SU-DHL-6 (cell line): ENCODE data around the gene DRAXIN.

Source experiments
- H2AFZ ChIP-seq: fragments of 200-600 bp; sonication (generic); 2 replicates; pipeline ENCODE4 v1.6.1; 2014; ENCODE audit warnings: low read depth, mild to moderate bottlenecking, moderate library complexity, mixed read lengths, antibody characterized with exemption, low read length; ENCODE audit not compliant: severe bottlenecking
- H3F3A ChIP-seq: fragments of 200-600 bp; shearing (Covaris generic); 2 replicates; pipeline ENCODE4 v1.6.0; 2016; ENCODE audit warnings: antibody characterized with exemption, mild to moderate bottlenecking; ENCODE audit not compliant: insufficient read depth
- H3K27ac ChIP-seq: fragments of 200-600 bp; sonication (generic); 2 replicates; pipeline ENCODE4 v1.5.1; 2016; ENCODE audit warnings: low read depth, mild to moderate bottlenecking, low read length, moderate library complexity, mixed read lengths
- H3K27me3 ChIP-seq: fragments of 200-600 bp; sonication (generic), shearing (Covaris generic); 2 replicates; pipeline ENCODE4 v1.6.0; 2014; ENCODE audit warnings: mild to moderate bottlenecking, low read length
- H3K36me3 ChIP-seq: fragments of 200-600 bp; sonication (generic); 2 replicates; pipeline ENCODE4 v1.6.1; 2014; ENCODE audit warnings: mild to moderate bottlenecking, low read length, mixed read lengths
- H3K4me2 ChIP-seq: fragments of 300-600, 200-600 bp; shearing (Covaris generic), sonication (generic); 2 replicates; pipeline ENCODE4 v1.6.0; 2014; ENCODE audit warnings: low read length, low read depth, mild to moderate bottlenecking; ENCODE audit not compliant: poor library complexity, severe bottlenecking
- H3K4me3 ChIP-seq: fragments of 200-600 bp; sonication (generic); 2 replicates; pipeline ENCODE4 v1.5.1; 2014; ENCODE audit warnings: antibody characterized with exemption, low read length, mild to moderate bottlenecking, mixed read lengths; ENCODE audit not compliant: insufficient read depth, poor library complexity, severe bottlenecking
- H3K79me2 ChIP-seq: fragments of 200-600 bp; sonication (generic); 2 replicates; pipeline ENCODE4 v1.6.1; 2014; ENCODE audit warnings: mild to moderate bottlenecking, low read length, moderate library complexity; ENCODE audit not compliant: insufficient read depth
- H3K9ac ChIP-seq: fragments of 200-600 bp; sonication (generic); 2 replicates; pipeline ENCODE4 v1.7.0; 2014; ENCODE audit warnings: mild to moderate bottlenecking, low read length
- H3K9me2 ChIP-seq: fragments of 200-600 bp; sonication (generic); replicated peaks from 2 replicates; pipeline ENCODE4 v1.6.1; 2014; ENCODE audit warnings: low read length; ENCODE audit not compliant: insufficient read depth
- H3K9me3 ChIP-seq: fragments of 200-600 bp; sonication (generic); 2 replicates; pipeline ENCODE4 v1.6.1; 2014; ENCODE audit warnings: low read length, mixed read lengths; ENCODE audit not compliant: insufficient read depth
- H4K20me1 ChIP-seq: fragments of 200-600 bp; sonication (generic); 2 replicates; pipeline ENCODE4 v1.6.1; 2014; ENCODE audit warnings: low read depth, mild to moderate bottlenecking, antibody characterized with exemption, low read length, moderate library complexity, mixed read lengths
- EZH2phosphoT487 ChIP-seq: fragments of 200-600 bp; sonication (generic), shearing (Covaris generic); conservative IDR thresholded peaks from 2 replicates; pipeline ENCODE4 v1.6.1; 2018; ENCODE audit warnings: mild to moderate bottlenecking, antibody characterized with exemption, low read length, moderate library complexity, mixed read lengths
- TF ChIP-seq, protein P1 (sequence below): fragments of 200-600 bp; sonication (generic); IDR thresholded peaks from one replicate; pipeline ENCODE4 v1.5.1; 2017; ENCODE audit warnings: antibody characterized with exemption, mild to moderate bottlenecking, low read length, moderate library complexity; ENCODE audit not compliant: insufficient read depth, poor library complexity, severe bottlenecking

DRAXIN gene

GRCh38 chr1:11712285-11712684, 20.8 kb downstream of the DRAXIN start:
- H3K36me3 ChIP-seq: no peaks in the 10 kb centered on the region
- no peak for TF ChIP-seq EZH2phosphoT487
- TF ChIP-seq, protein P1, sequence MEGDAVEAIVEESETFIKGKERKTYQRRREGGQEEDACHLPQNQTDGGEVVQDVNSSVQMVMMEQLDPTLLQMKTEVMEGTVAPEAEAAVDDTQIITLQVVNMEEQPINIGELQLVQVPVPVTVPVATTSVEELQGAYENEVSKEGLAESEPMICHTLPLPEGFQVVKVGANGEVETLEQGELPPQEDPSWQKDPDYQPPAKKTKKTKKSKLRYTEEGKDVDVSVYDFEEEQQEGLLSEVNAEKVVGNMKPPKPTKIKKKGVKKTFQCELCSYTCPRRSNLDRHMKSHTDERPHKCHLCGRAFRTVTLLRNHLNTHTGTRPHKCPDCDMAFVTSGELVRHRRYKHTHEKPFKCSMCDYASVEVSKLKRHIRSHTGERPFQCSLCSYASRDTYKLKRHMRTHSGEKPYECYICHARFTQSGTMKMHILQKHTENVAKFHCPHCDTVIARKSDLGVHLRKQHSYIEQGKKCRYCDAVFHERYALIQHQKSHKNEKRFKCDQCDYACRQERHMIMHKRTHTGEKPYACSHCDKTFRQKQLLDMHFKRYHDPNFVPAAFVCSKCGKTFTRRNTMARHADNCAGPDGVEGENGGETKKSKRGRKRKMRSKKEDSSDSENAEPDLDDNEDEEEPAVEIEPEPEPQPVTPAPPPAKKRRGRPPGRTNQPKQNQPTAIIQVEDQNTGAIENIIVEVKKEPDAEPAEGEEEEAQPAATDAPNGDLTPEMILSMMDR: no peak
- H3K27me3 ChIP-seq: no peaks in the 10 kb centered on the region
- H3K4me3 ChIP-seq: no peak overlapping the region
- no peak overlapping the region for H3K4me2 ChIP-seq
- no peak overlapping the region for H3K9ac ChIP-seq
- H4K20me1 ChIP-seq: no peaks in the 10 kb centered on the region
- H3K9me2 ChIP-seq: no peaks in the 10 kb centered on the region
- no peaks in the 10 kb centered on the region for H3K9me3 ChIP-seq
- no peak overlapping the region for H3K27ac ChIP-seq
- H2AFZ ChIP-seq: no peak overlapping the region
- no peaks in the 10 kb centered on the region for H3F3A ChIP-seq
- H3K79me2 ChIP-seq: no peaks in the 10 kb centered on the region

DNA sequence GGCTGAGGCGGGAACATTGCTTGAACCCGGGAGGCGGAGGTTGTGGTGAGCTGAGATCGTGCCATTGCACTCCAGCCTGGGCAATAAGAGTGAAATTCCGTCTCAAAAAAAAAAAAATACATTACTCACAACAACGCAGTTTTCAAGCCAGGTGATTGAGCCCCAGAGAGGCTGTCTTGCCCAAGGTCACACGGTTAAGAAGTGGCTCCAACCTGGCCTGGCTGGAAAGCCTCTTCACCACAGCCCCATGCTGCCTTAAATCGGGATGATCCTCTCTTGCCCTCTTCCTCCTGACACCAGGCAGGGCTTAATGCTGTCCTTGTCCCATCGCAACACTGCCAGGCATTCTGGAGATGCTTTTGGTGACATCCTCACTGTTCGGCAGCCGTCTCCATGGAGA, 21.6 kb downstream of the DRAXIN start:
- H3K4me2 ChIP-seq: no peak overlapping the region
- H3K79me2 ChIP-seq: no peaks in the 10 kb centered on the region
- no peaks in the 10 kb centered on the region for H3K9me2 ChIP-seq
- H3F3A ChIP-seq: no peaks in the 10 kb centered on the region
- no peak overlapping the region for H3K4me3 ChIP-seq
- TF ChIP-seq EZH2phosphoT487: no peak
- TF ChIP-seq, protein P1: no peak
- H3K9me3 ChIP-seq: no peaks in the 10 kb centered on the region
- H3K36me3 ChIP-seq: no peaks in the 10 kb centered on the region
- no peaks in the 10 kb centered on the region for H3K27me3 ChIP-seq
- H4K20me1 ChIP-seq: no peaks in the 10 kb centered on the region
- H3K9ac ChIP-seq: no peak overlapping the region
- no peak overlapping the region for H2AFZ ChIP-seq
- no peak overlapping the region for H3K27ac ChIP-seq

- H3K79me2 ChIP-seq: no peaks in the 10 kb centered on the region
- no peaks in the 10 kb centered on the region for H3K36me3 ChIP-seq
- no peaks in the 10 kb centered on the region for H3F3A ChIP-seq
- no peak overlapping the region for H3K27ac ChIP-seq
- no peak overlapping the region for H2AFZ ChIP-seq
- no peaks in the 10 kb centered on the region for H3K27me3 ChIP-seq
- no peaks in the 10 kb centered on the region for H4K20me1 ChIP-seq
- TF ChIP-seq, protein P1: no peak
- no peak for TF ChIP-seq EZH2phosphoT487
- no peaks in the 10 kb centered on the region for H3K9me2 ChIP-seq
- no peak overlapping the region for H3K9ac ChIP-seq
- no peaks in the 10 kb centered on the region for H3K9me3 ChIP-seq
- no peak overlapping the region for H3K4me2 ChIP-seq
- no peak overlapping the region for H3K4me3 ChIP-seq
Observed at GRCh38 chr1:11714831-11715575, 23.5 kb downstream of the DRAXIN start.
